Measurements from ENCODE around the gene CHSY1.

Gene CHSY1

DNA sequence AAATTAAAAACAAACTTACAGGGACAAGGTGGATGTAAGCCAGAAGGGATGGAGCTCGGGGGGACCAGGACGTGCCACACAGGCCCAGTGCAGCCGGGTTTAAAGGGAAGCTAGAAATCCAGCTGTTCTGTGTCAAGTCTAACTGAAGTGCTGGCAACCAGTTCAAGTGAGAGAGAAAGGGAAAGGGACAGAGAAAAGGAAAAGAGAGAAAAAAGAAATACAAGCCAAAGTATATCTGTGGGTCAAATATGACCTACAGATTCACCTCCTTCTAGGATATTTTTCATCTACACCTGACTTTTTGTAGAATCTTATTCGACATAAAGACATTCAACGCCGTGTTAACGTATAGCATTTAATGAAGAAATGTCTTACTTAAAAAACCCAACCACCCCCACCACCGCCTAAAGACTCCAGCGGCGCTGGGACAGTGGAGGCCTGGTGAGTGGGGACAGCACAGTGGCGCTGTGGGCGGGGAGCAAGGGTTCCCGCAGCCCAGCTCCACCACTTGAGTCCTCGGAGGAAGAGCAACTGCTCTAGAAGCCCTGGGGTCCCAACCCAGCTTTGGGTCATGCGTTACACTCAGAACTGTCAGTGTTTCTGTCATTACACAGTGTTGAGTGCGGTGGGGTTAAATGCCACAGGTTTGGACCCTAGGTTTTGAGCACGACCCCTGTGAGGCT lies 62.3 kb downstream of the CHSY1 start:
- FAIRE-seq (no peak), DNase-seq (ENCODE audit: low spot score) (no peak)

DNA sequence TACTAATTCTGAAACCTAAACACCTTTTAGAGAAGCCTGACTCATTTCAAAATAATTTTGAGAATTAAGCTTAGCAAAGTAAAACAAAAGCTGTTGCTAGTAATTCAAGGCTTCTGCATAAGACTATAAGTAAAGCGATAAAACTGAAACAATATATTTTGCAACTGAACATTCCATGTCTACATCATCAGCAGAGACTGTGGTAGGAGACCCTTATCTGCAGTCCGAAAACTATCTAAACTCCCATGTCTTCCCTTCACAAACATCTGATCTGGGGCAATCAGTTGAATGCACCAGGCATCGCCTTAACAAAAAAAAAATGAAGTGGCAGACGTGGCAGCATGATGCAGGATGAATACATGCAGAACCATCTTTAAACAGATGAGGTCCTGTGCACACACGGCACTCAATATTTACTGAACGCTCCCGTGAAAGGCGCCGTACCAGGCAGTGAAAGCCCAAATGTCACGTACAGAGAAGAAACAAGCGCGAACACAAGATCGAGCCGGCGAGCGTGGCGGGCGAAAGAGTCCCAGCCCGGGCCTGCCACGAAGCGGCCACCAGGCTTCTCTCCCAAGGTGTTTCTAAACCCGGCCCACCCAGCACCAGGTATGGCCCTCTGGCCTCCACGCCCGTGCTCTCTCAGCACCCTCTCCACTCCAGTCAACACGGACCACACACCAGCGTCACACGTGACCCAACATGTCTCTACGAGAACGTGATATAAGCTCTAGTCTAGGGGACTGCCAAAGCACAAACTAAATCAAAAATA lies 63.0 kb downstream of the CHSY1 start:
- DNase-seq (ENCODE audit: low spot score) = peak; percentile 54
- FAIRE-seq = peak; percentile 55

DNA sequence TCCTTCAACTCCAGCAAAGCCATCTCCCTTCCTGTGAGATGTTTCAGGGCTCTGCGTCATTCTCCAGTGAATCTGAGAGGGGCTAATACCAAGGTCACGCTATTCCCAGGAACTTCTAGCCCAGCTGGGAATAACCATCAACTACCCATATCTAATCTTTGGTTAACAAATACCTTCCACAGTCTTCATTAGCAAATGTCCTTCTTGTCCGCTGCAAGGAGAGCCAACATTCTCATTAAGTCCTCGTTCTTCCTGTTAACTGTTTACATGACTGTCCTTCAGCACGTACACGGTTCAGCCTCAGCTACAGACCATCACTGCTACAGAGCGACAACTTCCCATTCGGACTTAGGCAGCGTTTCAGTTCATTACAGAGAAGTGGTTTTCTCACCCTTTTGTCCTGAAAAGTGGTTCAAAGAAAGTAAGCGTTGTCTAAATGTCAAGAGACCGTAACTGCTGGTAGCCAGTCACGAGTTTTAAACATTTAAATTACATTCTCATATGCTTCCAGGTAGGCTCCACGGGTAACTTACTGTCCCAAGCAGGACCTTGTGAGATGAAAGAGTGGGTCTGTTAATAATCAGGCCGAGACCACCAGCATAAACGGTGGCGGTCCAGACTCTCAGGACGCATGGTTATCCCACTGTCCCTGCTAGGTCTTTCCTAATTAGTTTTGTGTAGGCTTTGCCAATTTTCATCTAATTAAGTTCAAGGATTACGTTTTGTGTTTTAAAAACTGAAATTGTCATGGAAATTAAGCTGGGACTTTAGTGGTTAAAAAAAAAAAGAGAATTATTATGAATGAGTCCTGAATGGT lies 63.8 kb downstream of the CHSY1 start:
- FAIRE-seq = peak; percentile 62
- peak; percentile 46 for DNase-seq (ENCODE audit: low spot score)

DNA sequence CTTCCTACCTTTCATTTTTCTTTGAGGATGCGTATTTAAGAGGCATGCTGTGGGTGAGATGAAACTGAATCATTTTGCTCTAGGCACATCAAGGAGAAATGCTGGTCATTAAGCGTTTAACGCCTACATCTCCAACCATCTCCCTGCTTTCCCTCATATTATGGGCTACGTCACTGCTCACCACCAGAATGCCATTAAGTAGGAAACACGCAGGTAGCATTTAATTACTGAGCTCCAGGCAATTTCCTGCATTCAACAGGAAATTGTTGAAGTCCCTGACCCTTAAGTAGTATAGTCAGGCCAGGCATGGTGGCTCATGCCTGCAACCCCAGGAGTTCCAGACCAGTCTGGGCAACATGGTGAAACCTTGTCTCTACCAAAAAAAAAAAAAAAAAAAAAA lies 66.1 kb downstream of the CHSY1 start:
- FAIRE-seq (no peak), DNase-seq (ENCODE audit: low spot score) (no peak)

DNA sequence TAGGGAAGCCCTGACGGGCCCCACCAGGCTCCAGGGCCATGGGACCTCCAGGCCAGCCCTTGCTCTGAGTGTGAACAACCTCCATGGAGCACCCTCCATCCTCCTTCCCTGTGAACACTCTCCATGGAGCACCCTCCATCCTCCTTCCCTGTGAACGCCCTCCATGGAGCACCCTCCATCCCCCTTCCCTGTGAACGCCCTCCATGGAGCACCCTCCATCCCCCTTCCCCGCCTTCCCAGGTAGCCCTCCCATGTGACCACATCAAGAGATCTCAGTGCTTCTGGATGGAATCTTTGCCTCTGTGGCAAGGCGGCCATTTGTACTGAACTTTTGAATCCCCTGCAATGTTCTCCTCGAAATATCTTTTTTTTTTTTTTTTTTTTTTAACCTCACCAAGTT lies 66.5 kb downstream of the CHSY1 start:
- DNase-seq (ENCODE audit: low spot score) (no peak), FAIRE-seq (no peak)

DNA sequence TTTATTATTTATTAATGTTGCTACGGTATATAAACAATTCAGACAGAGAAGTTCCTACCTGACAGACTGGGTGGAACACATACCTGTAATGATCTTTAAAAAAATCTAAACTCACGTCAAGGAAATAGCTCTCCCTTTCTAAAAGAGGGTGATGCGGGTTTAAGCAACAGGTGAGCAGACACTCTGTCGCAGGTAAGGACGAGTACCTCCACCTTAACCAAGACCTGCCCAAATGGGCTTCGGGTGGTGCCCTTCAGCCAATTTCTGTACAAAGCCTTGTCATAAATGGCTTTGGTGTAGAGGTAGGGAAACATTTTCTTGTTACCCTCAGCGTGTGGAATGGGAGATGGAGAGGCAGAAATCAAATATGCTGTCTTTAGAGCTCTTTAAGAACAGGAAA lies 67.0 kb downstream of the CHSY1 start:
- FAIRE-seq = no peak
- DNase-seq (ENCODE audit: low spot score) = no peak

DNA sequence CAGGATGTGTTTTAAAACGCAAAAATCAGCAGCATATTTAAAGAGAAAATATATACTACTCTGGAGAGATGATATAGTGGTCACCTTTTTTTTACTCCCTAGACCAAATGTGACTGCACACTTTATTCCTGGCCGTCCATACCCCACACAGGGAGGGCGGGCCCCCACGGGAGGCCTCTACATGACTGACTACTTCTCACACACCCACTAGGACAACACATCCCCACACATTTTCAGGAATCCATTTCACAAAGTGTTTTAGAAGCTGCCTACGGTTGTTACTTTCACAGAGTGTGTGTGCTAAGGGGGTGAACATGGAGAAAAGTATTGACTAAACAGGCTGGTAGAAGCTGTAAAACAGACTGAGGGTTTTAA lies 67.9 kb downstream of the CHSY1 start:
- FAIRE-seq (no peak), DNase-seq (ENCODE audit: low spot score) (no peak)

DNA sequence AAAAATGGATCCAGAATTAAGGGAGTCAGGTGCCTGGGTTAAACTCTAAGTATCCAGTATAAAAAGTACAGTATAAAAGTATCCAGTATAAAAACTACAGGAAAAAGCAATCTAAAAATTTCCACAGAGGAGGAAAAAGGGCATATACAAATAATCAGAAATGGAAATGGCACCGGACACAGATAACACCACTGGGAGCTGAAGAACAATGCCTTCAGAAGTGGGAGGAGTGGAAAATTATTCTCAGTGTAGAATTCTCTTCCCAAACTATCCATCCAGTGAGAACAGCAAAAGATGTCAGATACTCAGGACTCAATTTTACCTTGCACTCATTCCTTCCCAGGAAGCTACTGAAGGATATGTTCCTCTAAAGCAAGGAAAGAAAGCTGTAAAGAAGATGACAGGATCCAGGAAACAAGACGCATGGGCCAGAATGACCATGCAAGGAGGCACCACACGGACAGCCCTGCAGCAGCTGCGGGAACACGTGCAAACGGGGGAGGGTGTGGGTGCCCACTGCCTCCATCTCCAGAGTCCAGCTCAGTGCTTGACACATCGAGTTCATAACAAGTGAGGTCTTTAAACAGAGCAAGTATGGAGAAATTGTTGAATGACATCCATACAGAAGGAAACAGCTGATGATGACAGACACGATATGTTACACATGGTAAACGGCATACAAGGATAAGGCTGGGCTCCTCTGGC lies 68.5 kb downstream of the CHSY1 start:
- FAIRE-seq (no peak), DNase-seq (ENCODE audit: low spot score) (no peak)

DNA sequence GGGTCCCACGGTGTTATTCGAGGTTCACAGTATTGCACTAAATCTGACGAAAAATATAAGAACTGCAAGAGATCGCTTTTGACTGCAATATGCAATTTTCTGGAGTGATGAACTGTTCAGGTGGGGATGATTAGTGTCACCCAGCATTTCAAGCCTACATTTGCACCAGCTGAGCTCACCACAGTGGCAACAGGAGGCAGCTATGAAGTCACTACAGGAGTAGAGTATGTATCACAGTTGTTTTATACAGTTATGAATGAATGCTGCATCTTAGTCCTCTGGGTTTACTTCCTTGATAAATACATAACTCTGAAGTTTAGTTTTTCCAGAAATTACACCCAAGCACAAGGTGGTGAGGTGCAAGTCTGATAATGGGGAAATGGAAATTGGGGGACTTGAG lies 69.6 kb downstream of the CHSY1 start:
- FAIRE-seq (no peak), DNase-seq (ENCODE audit: low spot score) (no peak)

DNA sequence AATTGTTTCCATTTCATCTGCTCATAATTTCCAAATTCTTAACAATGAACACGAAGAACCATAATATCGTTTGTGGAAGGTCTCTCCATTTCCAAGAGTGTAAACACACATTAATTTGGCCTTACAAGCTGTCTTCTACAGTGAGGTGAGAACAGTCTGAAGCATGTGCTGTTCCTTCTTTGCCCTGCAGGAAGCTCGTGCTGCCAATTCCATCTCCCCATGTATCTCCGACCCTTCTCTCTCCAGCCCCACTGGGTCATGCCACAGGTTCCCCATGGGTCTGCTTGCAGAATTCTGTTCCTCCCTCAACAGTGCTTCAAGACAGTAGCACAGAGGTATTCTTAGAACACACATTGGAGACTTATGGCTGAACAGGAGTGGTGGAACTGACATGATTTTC lies 70.5 kb downstream of the CHSY1 start:
- DNase-seq (ENCODE audit: low spot score) (no peak), FAIRE-seq (no peak)

DNA sequence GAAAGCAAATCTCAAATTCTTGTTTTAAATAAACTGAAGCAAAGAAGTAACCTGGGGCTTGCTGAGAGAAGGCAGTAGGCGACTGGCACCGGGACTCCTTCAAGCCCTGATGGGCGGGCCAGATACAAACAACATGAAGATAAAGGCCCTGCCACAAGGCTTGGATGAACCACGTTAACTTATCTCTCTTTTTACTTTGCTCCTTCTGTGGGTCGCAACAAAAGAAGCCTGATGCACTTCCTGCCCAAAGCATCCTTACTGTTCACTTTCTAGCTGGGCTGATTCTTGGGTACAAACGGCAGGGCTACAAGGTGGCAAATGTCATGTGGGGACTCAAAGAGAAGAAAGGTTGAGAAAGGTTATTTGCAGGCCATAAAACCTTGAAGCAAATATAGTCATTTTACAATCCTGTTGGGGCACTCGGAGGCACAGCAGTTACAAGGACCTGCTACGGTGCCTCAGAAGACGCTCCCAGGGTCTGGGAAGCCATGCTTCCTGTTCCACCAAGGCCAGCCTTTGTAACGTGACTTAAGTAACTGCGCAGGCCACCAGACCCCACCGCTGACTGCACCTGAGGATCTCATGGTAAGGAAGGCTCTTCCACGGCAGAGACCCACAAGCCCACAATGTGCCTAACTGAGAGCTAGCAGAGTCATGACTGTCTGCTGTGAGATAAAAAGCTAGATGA lies 71.1 kb downstream of the CHSY1 start:
- no peak for FAIRE-seq
- DNase-seq (ENCODE audit: low spot score) = no peak

DNA sequence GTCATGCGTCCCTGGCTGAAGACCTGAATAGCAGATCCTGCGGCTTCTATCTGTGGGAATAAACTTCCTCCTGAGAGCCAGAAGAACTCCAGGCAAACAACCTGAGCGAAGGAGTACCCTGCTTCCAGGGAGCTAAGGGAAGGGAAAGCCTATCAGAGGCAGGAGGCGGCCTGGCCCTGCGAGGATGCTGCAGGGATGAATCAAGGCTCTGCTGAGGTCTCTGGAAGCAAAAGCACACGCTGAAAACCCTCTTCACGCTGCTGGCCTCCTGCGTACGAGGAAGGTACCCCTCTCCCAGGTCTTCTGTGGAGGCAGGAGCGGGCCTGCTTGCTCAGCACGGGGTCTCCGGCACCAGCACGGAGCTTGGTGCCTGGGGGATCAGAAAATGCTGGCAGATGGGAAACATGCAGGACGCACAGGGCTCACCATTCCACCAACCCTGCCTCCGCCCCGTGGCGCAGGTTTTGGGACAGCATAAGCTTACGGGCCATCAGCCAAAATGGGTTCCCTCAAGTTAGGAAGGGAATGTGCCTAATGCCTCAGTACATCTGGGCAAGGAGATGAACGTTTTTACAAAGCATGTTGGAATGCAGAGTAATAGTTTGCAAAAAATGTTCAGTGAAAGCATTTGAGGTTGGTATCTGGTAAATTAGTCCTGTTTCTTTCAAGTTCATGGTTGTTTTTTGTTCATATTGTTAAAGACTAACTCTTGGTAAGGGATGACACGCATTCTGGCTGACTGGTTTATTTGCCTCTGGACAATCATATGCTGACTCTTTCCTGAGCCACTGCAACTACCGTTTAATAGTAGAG lies 72.3 kb downstream of the CHSY1 start:
- no peak for FAIRE-seq

DNA sequence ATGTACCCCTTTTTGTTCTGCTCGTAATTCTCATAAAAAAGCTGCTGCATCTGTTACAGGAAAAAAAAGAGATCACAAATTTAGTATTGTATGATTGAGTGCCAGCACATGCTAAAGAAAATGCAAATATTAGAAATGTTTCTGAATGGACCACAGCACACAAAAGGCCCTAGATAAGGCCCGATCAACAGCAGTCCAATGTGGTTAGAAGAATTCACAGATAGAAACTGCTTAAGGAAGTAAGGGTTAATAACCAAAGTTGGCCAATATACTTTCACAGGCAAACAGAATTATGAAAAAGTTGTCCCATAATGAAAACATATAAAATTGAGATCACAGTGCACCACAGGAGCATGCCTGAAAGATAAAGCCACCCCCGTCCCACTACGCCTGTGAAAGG lies 72.9 kb downstream of the CHSY1 start:
- DNase-seq (ENCODE audit: low spot score) (no peak), FAIRE-seq (no peak)

More for the DNA sequence above, 72.3 kb downstream of the CHSY1 start:
- no peak for DNase-seq (ENCODE audit: low spot score)

DNA sequence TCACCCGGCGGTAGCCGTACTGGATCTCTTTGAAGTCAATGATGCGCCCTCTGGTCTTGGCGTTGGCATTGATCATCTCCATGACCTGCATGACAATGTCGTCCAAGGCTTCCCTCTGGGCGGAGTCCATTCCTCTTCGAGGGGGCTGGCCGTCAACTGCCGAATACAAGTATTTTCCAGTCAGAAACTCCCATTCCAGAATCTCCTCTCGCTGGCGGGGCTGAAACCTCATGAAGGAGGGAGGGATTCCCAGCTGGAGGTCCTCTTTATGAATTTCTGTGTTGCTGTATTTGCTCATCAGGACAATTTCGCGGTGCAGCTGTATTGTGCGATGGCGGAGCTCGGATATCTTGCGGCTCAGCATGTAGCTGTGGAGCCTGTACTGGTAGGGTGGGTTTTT lies 73.4 kb downstream of the CHSY1 start:
- DNase-seq (ENCODE audit: low spot score) = no peak
- FAIRE-seq = no peak

DNA sequence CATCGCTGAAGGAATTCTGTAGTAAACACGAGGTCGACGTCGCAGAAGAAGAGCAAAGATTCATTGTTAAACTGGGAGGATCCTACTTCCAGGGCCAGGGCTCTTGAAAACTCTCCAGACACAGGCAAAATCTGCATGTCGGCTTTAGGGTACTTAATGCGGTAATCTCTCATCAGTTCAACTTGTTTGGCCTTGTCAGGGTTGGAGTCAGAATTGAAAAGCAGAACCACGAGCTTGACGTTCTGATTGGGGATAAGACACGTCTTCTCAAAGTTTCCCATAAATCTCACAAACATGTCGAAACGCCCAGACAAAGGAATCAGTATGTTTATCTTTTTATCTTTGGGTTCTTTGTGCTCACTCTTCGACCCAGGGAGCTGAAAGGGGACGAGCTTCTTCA lies 74.0 kb downstream of the CHSY1 start:
- DNase-seq (ENCODE audit: low spot score) = no peak

DNA sequence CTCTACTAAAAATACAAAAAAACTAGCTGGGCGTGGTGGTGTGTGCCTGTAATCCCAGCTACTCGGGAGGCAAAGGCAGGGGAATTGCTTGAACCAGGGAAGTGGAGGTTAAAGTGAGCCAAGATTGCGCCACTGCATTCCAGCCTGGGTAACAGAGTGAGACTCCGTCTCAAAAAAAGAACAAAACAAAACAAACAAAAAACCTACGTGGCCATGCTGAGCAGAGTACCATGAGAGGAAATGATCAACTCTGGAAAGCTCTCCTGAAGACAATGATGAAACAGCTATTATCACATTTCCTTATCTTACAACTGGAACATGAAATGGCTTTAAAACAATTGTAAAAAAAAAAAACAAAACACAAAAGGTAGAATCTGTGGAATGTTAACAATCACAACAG lies 75.2 kb downstream of the CHSY1 start:
- DNase-seq (ENCODE audit: low spot score) (no peak), FAIRE-seq (no peak)

More for the DNA sequence above, 74.0 kb downstream of the CHSY1 start:
- no peak for FAIRE-seq

DNA sequence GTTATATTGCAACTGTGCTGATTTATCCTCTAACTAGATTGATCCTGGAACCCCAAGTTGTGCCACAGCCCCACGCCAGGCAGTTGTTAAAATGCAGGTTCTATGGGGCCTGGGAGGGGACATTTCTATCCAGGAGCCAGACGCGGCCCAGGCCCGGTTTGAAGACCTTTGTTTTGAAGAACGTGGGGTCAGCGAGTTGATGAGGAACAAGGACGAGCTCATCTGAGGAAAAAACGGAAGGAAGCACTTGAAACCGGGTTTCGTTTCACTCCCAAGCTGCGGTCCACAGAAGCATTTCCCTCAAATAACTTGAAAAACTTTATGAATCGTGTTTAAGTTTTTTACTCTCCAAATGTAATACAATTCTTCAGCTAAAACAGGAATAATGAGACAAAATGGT lies 76.4 kb downstream of the CHSY1 start:
- DNase-seq (ENCODE audit: low spot score) = no peak
- FAIRE-seq = no peak

DNA sequence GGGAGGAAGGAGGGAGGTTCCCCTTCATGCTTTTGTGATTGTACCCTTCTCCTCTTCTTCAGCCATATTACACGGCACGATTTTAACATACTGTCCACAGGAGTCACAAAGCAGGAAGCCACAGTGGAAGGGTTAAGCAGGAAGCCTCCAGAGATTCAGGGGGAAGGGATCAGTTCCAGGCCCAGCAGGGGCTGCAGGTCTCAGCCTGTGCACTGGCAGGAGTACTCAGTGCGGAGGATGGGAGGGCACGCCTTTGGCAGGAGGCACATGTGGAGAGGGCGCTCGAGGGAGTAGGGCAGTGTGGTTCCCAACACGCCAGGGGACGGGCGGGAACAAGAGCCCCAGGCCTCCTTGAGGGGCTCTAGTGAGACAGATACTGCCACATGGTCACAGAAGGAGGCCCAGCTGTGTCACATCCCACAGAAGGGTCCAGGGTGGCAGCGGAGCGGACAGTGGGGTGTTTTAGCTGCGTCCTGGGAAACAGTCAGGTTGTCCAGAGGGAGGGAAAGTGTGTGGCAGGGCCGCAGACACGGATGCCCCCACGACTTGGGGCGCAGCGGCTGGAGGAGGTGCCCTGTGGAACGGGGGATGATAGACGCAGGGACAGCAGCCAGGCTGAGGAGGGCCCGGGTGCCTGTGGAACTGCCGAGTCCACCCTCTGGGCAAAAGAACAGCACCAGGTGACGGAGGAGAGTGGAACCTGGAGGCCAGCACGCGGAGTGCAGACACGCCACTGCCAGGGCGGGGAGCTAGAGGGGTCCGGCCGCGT lies 77.5 kb downstream of the CHSY1 start:
- no peak for FAIRE-seq
- no peak for DNase-seq (ENCODE audit: low spot score)
